Measurements from ENCODE around the gene ACAN. TPM values are rescaled to one million over a fixed set of nuclear protein-coding genes. Genes with fewer than 3 reads are reported as not detected.

Gene ACAN
- total RNA-seq, 4 donors from 2014 or later: 0.38 TPM; not detected in 3

GRCh38 chr15:88905576-88905975 is 102.3 kb downstream of the ACAN start:
- Histone ChIP-seq H3K27ac (no peak overlapping the region), H3K4me1 (peaks cover 0 to 8% (median 2%) of the 10 kb centered on the region in 4 donors), H3K36me3 (no peaks in the 10 kb centered on the region), H3K27me3 (no peaks in the 10 kb centered on the region), H3K9me3 (no peaks in the 10 kb centered on the region), H3K4me3 (no peak overlapping the region)
- no peak for DNase-seq
- TF ChIP-seq POLR2A (IDR thresholded peaks at IDR 0.05) (no peak), CTCF (IDR thresholded peaks at IDR 0.05) (no peak)

DNA sequence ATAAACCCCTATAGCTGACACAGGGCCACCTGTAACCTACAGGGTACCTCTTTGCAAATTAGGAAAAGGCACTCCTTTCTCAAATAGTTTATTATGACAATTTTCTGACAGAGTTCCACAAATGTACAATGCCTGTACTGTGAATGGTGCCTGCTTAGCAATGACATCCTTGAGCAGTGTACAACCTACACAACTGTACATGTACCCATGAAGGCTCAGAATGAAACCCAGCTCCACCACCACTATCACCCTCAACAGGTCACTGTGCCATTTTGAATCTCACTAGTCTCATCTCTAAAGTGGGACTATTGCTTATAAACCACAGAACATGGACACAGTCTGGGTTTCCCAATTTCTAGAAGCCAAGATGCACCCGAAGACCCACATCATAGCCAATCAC is 102.9 kb downstream of the ACAN start:
- Histone ChIP-seq H3K9me3 (no peaks in the 10 kb centered on the region), H3K27ac (no peak overlapping the region)
- no peak for TF ChIP-seq CTCF (IDR thresholded peaks at IDR 0.05)
- no peak for TF ChIP-seq POLR2A (IDR thresholded peaks at IDR 0.05)

DNA sequence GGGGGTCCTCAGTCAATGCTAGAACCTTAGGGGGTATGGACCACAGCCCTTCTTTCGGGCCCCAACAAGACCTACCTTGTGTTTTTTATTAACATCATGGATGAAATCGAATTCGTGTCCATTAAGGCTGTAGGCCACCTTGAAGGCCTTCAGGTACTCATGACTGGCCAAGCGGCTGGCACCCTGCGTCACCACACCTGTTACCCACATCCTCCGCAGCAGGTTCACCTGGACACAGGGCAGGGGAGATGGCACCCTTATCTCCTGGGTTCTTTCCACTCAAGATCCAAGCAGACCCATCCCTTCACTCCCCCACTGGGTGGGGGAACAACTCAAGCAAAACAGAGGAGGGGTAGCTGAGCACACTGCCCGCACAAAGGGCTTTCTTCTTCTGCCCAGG is 103.3 kb downstream of the ACAN start:
- Histone ChIP-seq H3K4me3 (no peak overlapping the region), H3K27me3 (no peaks in the 10 kb centered on the region), H3K27ac (no peak overlapping the region), H3K4me1 (peaks cover 0 to 8% (median 2%) of the 10 kb centered on the region in 4 donors), H3K9me3 (no peaks in the 10 kb centered on the region), H3K36me3 (no peaks in the 10 kb centered on the region)
- DNase-seq: no peak
- TF ChIP-seq POLR2A (IDR thresholded peaks at IDR 0.05) (no peak), CTCF (IDR thresholded peaks at IDR 0.05) (no peak)

More for the DNA sequence above, 102.9 kb downstream of the ACAN start:
- peaks cover 0 to 8% (median 2%) of the 10 kb centered on the region in 4 donors for H3K4me1 ChIP-seq
- no peak overlapping the region for H3K4me3 ChIP-seq
- no peaks in the 10 kb centered on the region for H3K27me3 ChIP-seq
- H3K36me3 ChIP-seq: no peaks in the 10 kb centered on the region
- no peak for DNase-seq

DNA sequence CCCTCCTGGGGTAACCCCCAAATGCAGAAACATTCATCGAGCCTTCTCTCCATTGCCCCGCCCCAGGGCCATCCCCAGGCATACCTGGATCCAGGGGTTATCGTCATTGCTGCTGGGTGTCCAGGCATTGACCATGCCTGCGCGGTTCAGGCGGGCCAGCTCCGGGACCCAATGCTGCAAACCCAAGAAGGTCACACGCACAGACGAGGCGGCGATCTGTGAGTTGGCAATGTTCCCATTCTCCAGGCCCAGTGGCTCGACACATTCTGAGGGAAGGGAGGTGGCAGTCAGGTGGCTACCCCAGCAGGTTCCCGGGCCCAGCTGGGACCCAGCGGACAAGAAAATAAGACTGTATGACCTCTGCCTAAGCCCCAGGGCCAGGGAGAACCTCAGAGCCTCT is 103.9 kb downstream of the ACAN start:
- no peak overlapping the region for H3K4me3 ChIP-seq
- H3K27me3 ChIP-seq: no peaks in the 10 kb centered on the region
- H3K27ac ChIP-seq: no peak overlapping the region
- no peaks in the 10 kb centered on the region for H3K36me3 ChIP-seq
- H3K9me3 ChIP-seq: no peaks in the 10 kb centered on the region
- H3K4me1 ChIP-seq: peaks cover 0 to 8% (median 2%) of the 10 kb centered on the region in 4 donors
- no peak for TF ChIP-seq POLR2A (IDR thresholded peaks at IDR 0.05)
- no peak for DNase-seq

- Histone ChIP-seq H3K36me3 (no peaks in the 10 kb centered on the region), H3K4me1 (peaks cover 0 to 8% (median 2%) of the 10 kb centered on the region in 4 donors), H3K9me3 (no peaks in the 10 kb centered on the region), H3K4me3 (no peak overlapping the region), H3K27me3 (no peaks in the 10 kb centered on the region), H3K27ac (no peak overlapping the region)
- DNase-seq: no peak
- TF ChIP-seq CTCF (IDR thresholded peaks at IDR 0.05): no peak
- no peak for TF ChIP-seq POLR2A (IDR thresholded peaks at IDR 0.05)
These were observed 104.9 kb downstream of the ACAN start for GRCh38 chr15:88908123-88908522.

- H3K4me1 ChIP-seq: peaks cover 0 to 8% (median 2%) of the 10 kb centered on the region in 4 donors
- no peaks in the 10 kb centered on the region for H3K27me3 ChIP-seq
- no peak overlapping the region for H3K4me3 ChIP-seq
- no peak overlapping the region for H3K27ac ChIP-seq
- TF ChIP-seq CTCF (IDR thresholded peaks at IDR 0.05) (no peak), POLR2A (IDR thresholded peaks at IDR 0.05) (no peak)
- no peaks in the 10 kb centered on the region for H3K9me3 ChIP-seq
- DNase-seq: no peak
- no peaks in the 10 kb centered on the region for H3K36me3 ChIP-seq
These were observed 105.7 kb downstream of the ACAN start for GRCh38 chr15:88908697-88909621.
